A549 (cell line): ENCODE measurements around the gene GRPR.

Experiments used
- CBX8 ChIP-seq: fragments of 200-600 bp; sonication (generic); IDR thresholded peaks from 2 replicates; pipeline ENCODE4 v1.6.1; 2016
- CTCF ChIP-seq: fragments of >200 bp; sonication (Bioruptor Twin); formaldehyde crosslinking; IDR thresholded peaks from 3 replicates; pipeline ENCODE4 v1.5.1; 2016
- EHMT2 ChIP-seq: fragments of 200-600 bp; sonication (generic); IDR thresholded peaks from 2 replicates; pipeline ENCODE4 v1.6.1; 2016; ENCODE audit warnings: antibody characterized with exemption, low read depth, mild to moderate bottlenecking, moderate library complexity
- GATA3 ChIP-seq: IDR thresholded peaks from 2 replicates; pipeline ENCODE4 v1.6.1; 2012; ENCODE audit warnings: borderline replicate concordance
- HDAC2 ChIP-seq: fragments of 200-600 bp; sonication (generic); IDR thresholded peaks from 2 replicates; pipeline ENCODE4 v1.6.1; 2016
- JUN ChIP-seq, 2 experiments: fragments of >200 bp; sonication (Bioruptor Twin); formaldehyde crosslinking; IDR thresholded peaks; 2 replicates in 1 of 2; 3 replicates in 1 of 2; pipeline ENCODE4 v1.6.1; 2016 to 2017
- MYC ChIP-seq: IDR thresholded peaks from 2 replicates; pipeline ENCODE4 v1.6.1; 2012; ENCODE audit warnings: mild to moderate bottlenecking, inconsistent platforms, low read length, improper control_type of control experiment, borderline replicate concordance
- POLR2A ChIP-seq: IDR thresholded peaks from 2 replicates; pipeline ENCODE4 v1.6.1; 2012; ENCODE audit warnings: mild to moderate bottlenecking, low read length
- RAD21 ChIP-seq, 2 experiments: fragments of >200 bp in 1 of 2; sonication (Bioruptor Twin) in 1 of 2; formaldehyde crosslinking in 1 of 2; IDR thresholded peaks in 1 of 2; conservative IDR thresholded peaks in 1 of 2; 2 replicates in 1 of 2; 3 replicates in 1 of 2; pipeline ENCODE4 v1.6.1; 2012 to 2018; ENCODE audit warnings: inconsistent platforms in 1 of 2
- RNF2 ChIP-seq: fragments of 200-600 bp; sonication (generic); IDR thresholded peaks from 2 replicates; pipeline ENCODE4 v1.6.1; 2016; ENCODE audit warnings: low read depth, mild to moderate bottlenecking, antibody characterized with exemption, moderate library complexity, borderline replicate concordance

GRCh38 chrX:16140983-16141382 lies 17.6 kb downstream of the GRPR start:
- TF ChIP-seq CTCF: no peak
- TF ChIP-seq POLR2A: no peak
- no peak for TF ChIP-seq JUN (IDR thresholded peaks at IDR 0.05)
- TF ChIP-seq MYC: no peak
- TF ChIP-seq RNF2: no peak
- TF ChIP-seq HDAC2: no peak
- TF ChIP-seq RAD21 (conservative IDR thresholded peaks at IDR 0.05 in 1 of 2, IDR thresholded peaks at IDR 0.05 in 1 of 2): no peak
- no peak for TF ChIP-seq EHMT2
- no peak for TF ChIP-seq GATA3
- TF ChIP-seq CBX8: no peak
